Calu3 (cell line): ENCODE measurements around the gene SAPCD1. TPM values are rescaled to one million over a fixed set of nuclear protein-coding genes. Genes with fewer than 3 reads are reported as not detected.
A peak's percentile ranks its signal among the peaks of the same experiment; 100 is the strongest.

Experiments
- BruUV-seq: library from RNA; stranded (reverse); fragments of 400-500 nt; replicated peaks from 2 replicates; lab custom pipeline; 2021; lab: Mats Ljungman, UMichigan
- CTCF ChIA-PET: fragments of 300-600 bp; sonication (Branson Sonifier 250); formaldehyde crosslinking; loops from one replicate; lab custom pipeline; 2022; ENCODE audit warnings: antibody characterized with exemption; lab: Charles Lee
- DNase-seq: peaks from one replicate; pipeline ENCODE4 v3.0.0; 2022
- H3K27ac Mint-ChIP-seq: one replicate; pipeline ENCODE4 v1.8.0; 2022; ENCODE audit warnings: mixed read lengths; ENCODE audit not compliant: unreplicated experiment
- H3K27me3 Mint-ChIP-seq: one replicate; pipeline ENCODE4 v1.8.0; 2022; ENCODE audit warnings: mixed read lengths; ENCODE audit not compliant: unreplicated experiment
- H3K36me3 Mint-ChIP-seq: one replicate; pipeline ENCODE4 v1.8.0; 2022; ENCODE audit warnings: mild to moderate bottlenecking, moderate library complexity, mixed read lengths; ENCODE audit not compliant: insufficient read depth, unreplicated experiment
- H3K4me1 Mint-ChIP-seq: one replicate; pipeline ENCODE4 v1.8.0; 2022; ENCODE audit warnings: mild to moderate bottlenecking, low read depth, mixed read lengths; ENCODE audit not compliant: unreplicated experiment
- H3K4me3 Mint-ChIP-seq: one replicate; pipeline ENCODE4 v1.8.0; 2022; ENCODE audit warnings: mild to moderate bottlenecking, low read depth, moderate library complexity, mixed read lengths; ENCODE audit not compliant: unreplicated experiment
- H3K9me3 Mint-ChIP-seq: one replicate; pipeline ENCODE4 v1.8.0; 2022; ENCODE audit warnings: low read depth, mixed read lengths; ENCODE audit not compliant: unreplicated experiment
- CTCF ChIP-seq: fragments of 200-600 bp; IDR thresholded peaks from one replicate; pipeline ENCODE4 v1.8.0; 2022; ENCODE audit warnings: antibody characterized with exemption; ENCODE audit not compliant: unreplicated experiment
- intact Hi-C: fragments of 100-400 bp; cut with micrococcal nuclease; formaldehyde crosslinking; loops from one replicate; pipeline ENCODE4 v1.10.0; 2022; ENCODE audit not compliant: unreplicated experiment
- total RNA-seq: library from RNA; stranded (reverse); gene quantifications from 2 replicates; pipeline ENCODE4 v1.2.3, GENCODE V29; 2022

Gene SAPCD1
- total RNA-seq, 1 experiment from 2014 or later, result 26.6 TPM

GRCh38 chr6:31732029-31732428 lies 30.4 kb upstream of the SAPCD1 start:
- H3K4me1 Mint-ChIP-seq, result peaks cover 34% of the 10 kb centered on the region
- no peak for DNase-seq
- no peak overlapping the region for H3K27ac Mint-ChIP-seq
- no peak for TF ChIP-seq CTCF
- no peak overlapping the region for H3K4me3 Mint-ChIP-seq
- no peaks in the 10 kb centered on the region for H3K9me3 Mint-ChIP-seq
- CTCF ChIA-PET, result no interaction called here
- TSS peak; percentile 0 for BruUV-seq
- intact Hi-C loops, result no loop called here
- H3K27me3 Mint-ChIP-seq, result no peaks in the 10 kb centered on the region
- peaks cover 92% of the 10 kb centered on the region for H3K36me3 Mint-ChIP-seq

DNA sequence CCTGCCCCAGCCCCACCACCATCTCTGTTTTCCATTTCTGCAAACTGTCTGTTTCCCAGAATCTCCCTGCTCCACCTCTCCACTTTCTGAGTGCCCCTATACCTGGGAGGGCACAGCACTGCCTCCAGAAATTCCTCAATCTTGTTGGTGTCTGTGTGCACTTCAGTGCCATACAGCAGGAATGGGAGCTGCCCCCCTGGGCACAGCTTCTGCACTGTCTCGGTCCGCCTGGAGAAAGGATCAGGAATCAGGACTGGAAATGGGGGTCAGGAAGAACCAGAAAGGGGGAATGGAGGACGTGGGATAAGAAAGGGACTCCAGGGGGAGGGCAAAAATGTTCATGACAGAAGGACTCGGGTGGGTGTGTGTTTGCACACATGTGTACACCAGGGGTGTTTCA lies 28.7 kb upstream of the SAPCD1 start:
- Mint-ChIP-seq H3K4me3 (peak overlapping the region; percentile 98), H3K4me1 (peaks cover 51% of the 10 kb centered on the region), H3K9me3 (no peaks in the 10 kb centered on the region), H3K36me3 (peaks cover 99% of the 10 kb centered on the region), H3K27ac (peak overlapping the region; percentile 94), H3K27me3 (no peaks in the 10 kb centered on the region)
- no peak for DNase-seq
- no TSS peak for BruUV-seq
- CTCF ChIA-PET, result interaction anchor here (0.7 kb wide), 1 partner anchor 197 kb away, joined by 3 read pairs; no protein-coding TSS in a partner anchor
- intact Hi-C loops, result no loop called here
- TF ChIP-seq CTCF, result no peak

- no peak for TF ChIP-seq CTCF
- Mint-ChIP-seq H3K9me3 (no peaks in the 10 kb centered on the region), H3K27ac (peak overlapping the region; percentile 94), H3K36me3 (peaks cover 99% of the 10 kb centered on the region), H3K4me3 (peak overlapping the region; percentile 98), H3K4me1 (peaks cover 57% of the 10 kb centered on the region), H3K27me3 (no peaks in the 10 kb centered on the region)
- DNase-seq, result no peak
- CTCF ChIA-PET, result interaction anchor here (1.0 to 1.6 kb wide), 4 partner anchors 12 to 45 kb away, joined by 3 to 5 read pairs (median 4); partner anchors contain the start of gene MPIG6B
- no TSS peak for BruUV-seq
- intact Hi-C loops, result no loop called here
Measured at GRCh38 chr6:31734247-31734820, 28.1 kb upstream of the SAPCD1 start.

GRCh38 chr6:31734821-31735406 lies 27.5 kb upstream of the SAPCD1 start:
- intact Hi-C loops, result loop anchor here (5.0 kb wide), 1 partner anchor 33 kb away; the partner anchor contains the start of gene ABHD16A
- H3K4me1 Mint-ChIP-seq, result peaks cover 60% of the 10 kb centered on the region
- no peak for TF ChIP-seq CTCF
- CTCF ChIA-PET, result interaction anchor here (0.6 to 1.6 kb wide), 9 partner anchors 12 to 185 kb away, joined by 3 to 5 read pairs (median 3); partner anchors contain the start of genes ABHD16A and MPIG6B
- peak overlapping the region; percentile 98 for H3K4me3 Mint-ChIP-seq
- peaks cover 99% of the 10 kb centered on the region for H3K36me3 Mint-ChIP-seq
- BruUV-seq, result no TSS peak
- H3K27me3 Mint-ChIP-seq, result no peaks in the 10 kb centered on the region
- H3K27ac Mint-ChIP-seq, result peak overlapping the region; percentile 94
- no peaks in the 10 kb centered on the region for H3K9me3 Mint-ChIP-seq
- DNase-seq, result peak; percentile 77
